ENCODE data around the gene SULT4A1.

GRCh38 chr22:43888740-43889139, 26.4 kb upstream of the SULT4A1 start:
- no peak for TF ChIP-seq POLR2A (IDR thresholded peaks at IDR 0.05; ENCODE audit: borderline replicate concordance, extremely low read depth, insufficient read depth, insufficient read length)
- no peak for TF ChIP-seq CTCF (IDR thresholded peaks at IDR 0.05 in 2 of 3, conservative IDR thresholded peaks at IDR 0.05 in 1 of 3; ENCODE audit: borderline replicate concordance in 1 of 3, insufficient read depth in 1 of 3, low read depth in 2 of 3, low read length in 2 of 3)
- TF ChIP-seq REST (IDR thresholded peaks at IDR 0.05; ENCODE audit: low read depth): no peak
- TF ChIP-seq EGR1 (IDR thresholded peaks at IDR 0.05; ENCODE audit: low read depth): no peak

All from HCT116 (cell line).